GM12891 (cell line): ENCODE measurements around the gene GGT7.

Experiments used
- POLR2A ChIP-seq: IDR thresholded peaks from 2 replicates; pipeline ENCODE4 v1.6.1; 2011; ENCODE audit warnings: low read depth, low read length, control low read depth
- POLR2AphosphoS5 ChIP-seq: IDR thresholded peaks from 2 replicates; pipeline ENCODE4 v1.6.1; 2011; ENCODE audit warnings: low read depth, low read length, control low read depth
- TAF1 ChIP-seq: IDR thresholded peaks from 2 replicates; pipeline ENCODE4 v1.6.1; 2011; ENCODE audit warnings: low read depth, low read length, control low read depth

- no peak for TF ChIP-seq TAF1
- TF ChIP-seq POLR2AphosphoS5: no peak
- TF ChIP-seq POLR2A: no peak
Measured at GRCh38 chr20:34806255-34806654, 66.4 kb downstream of the GGT7 start.
